Adrenal gland (tissue), 12 donors: ENCODE data around the gene EPM2A. TPM values are rescaled to one million over a fixed set of nuclear protein-coding genes. Genes with fewer than 3 reads are reported as not detected.

Experiments
- DNase-seq, 7 donors: peaks; one replicate each; pipeline ENCODE4 v3.0.0-alpha.2; 2019 to 2020
- H3K27ac ChIP-seq, 5 donors: fragments of 200-600 bp; sonication (generic) in 4 of 5; 1 replicate in 3 of 5; 2 replicates in 2 of 5; pipeline versions ENCODE4 v1.5.1 to v1.8.0; 2016 to 2020; ENCODE audit warnings: mild to moderate bottlenecking in 1 of 5
- H3K27me3 ChIP-seq: fragments of 200-600 bp; 2 replicates; pipeline ENCODE4 v1.8.0; 2021
- H3K36me3 ChIP-seq, 2 donors: fragments of 200-600 bp; replicated peaks in 1 of 2; 1 replicate in 1 of 2; 2 replicates in 1 of 2; pipeline versions ENCODE4 v1.5.1 to v1.8.0; 2018 to 2022
- H3K4me1 ChIP-seq, 2 donors: fragments of 200-600 bp; replicated peaks in 1 of 2; 1 replicate in 1 of 2; 2 replicates in 1 of 2; pipeline versions ENCODE4 v1.5.1 to v1.8.0; 2018 to 2021
- H3K4me3 ChIP-seq, 4 donors: fragments of 200-600 bp; sonication (generic) in 3 of 4; one replicate each; pipeline ENCODE4 v1.5.1; 2016 to 2018
- H3K9me3 ChIP-seq, 3 donors: fragments of 200-600 bp; sonication (generic) in 1 of 3; replicated peaks in 1 of 3; 1 replicate in 2 of 3; 2 replicates in 1 of 3; pipeline versions ENCODE4 v1.5.1 to v1.8.0; 2016 to 2021
- POLR2A ChIP-seq, 2 donors: fragments of 450-650 bp; IDR thresholded peaks; one replicate each; pipeline ENCODE4 v1.6.1; 2017; ENCODE audit warnings: antibody characterized with exemption in 2 of 2, mild to moderate bottlenecking in 2 of 2, moderate library complexity in 1 of 2
- WGBS, 4 donors: extraction: QIAGEN DNeasy Blood & Tissue Kit in 2 of 4; methylation state at CpG; one replicate each; pipeline versions ENCODE4 v1.1.5 to v1.1.7; 2013 to 2017; 5-methylcytosine and 5-hydroxymethylcytosine counted together
- intact Hi-C, 2 donors: fragments of 100-400 bp; cut with DNase I; formaldehyde crosslinking; loops; one replicate each; pipeline versions ENCODE4 v1.14.1 to v1.15.0; 2022 to 2023
- polyA plus RNA-seq, 3 donors: library from polyadenylated mRNA; stranded (reverse); fragments of 200-250 nt in 2 of 3; fragments of 350-450 nt in 1 of 3; fragmentation: Illumina TruSeq in 1 of 3; extraction: RNeasy Lipid Tissue Mini Kit (QIAGEN cat#74804) in 1 of 3; gene quantifications; one replicate each; pipeline ENCODE4 v1.2.3, GENCODE V29; 2013 to 2014
- total RNA-seq, 9 donors: library from RNA; depleted of rRNA in 4 of 9; stranded (reverse); fragments of >200 nt in 4 of 9; fragments of 120-200 nt in 1 of 9; fragmentation: NEBNext Ultra II Directional in 1 of 9; extraction: Animal tissue kit (Norgen Biotek cat#: 25700) in 1 of 9; gene quantifications; one replicate each; pipeline versions ENCODE4 v1.1.0 to v1.2.4, GENCODE V29; 2013 to 2023
- TF ChIP-seq, protein P1 (sequence below), 6 experiments: fragments of 450-650 bp in 4 of 6; fragments of 200-600 bp in 2 of 6; sonication (generic) in 1 of 6; IDR thresholded peaks; 1 replicate in 5 of 6; 2 replicates in 1 of 6; pipeline versions ENCODE4 v1.5.1 to v1.8.0; 2016 to 2021; ENCODE audit warnings: antibody characterized with exemption in 6 of 6, mild to moderate bottlenecking in 2 of 6, moderate library complexity in 1 of 6
- donor health status: healthy with polysubstance abuse.
- donor health status: Bipolar disorder and iron deficiency.
- donor health status: DM: yes; HTN: yes; CAD: no.
- donor health status: DM: no; HTN: no; CAD: no.
- donor health status: DM: no; HTN: no; CAD: no.
- donor health status: DM: yes; HTN: yes; CAD: no.

EPM2A gene
- total and polyA plus RNA-seq, 12 donors: 3.8 to 32.8 (median 13.3) TPM

DNA sequence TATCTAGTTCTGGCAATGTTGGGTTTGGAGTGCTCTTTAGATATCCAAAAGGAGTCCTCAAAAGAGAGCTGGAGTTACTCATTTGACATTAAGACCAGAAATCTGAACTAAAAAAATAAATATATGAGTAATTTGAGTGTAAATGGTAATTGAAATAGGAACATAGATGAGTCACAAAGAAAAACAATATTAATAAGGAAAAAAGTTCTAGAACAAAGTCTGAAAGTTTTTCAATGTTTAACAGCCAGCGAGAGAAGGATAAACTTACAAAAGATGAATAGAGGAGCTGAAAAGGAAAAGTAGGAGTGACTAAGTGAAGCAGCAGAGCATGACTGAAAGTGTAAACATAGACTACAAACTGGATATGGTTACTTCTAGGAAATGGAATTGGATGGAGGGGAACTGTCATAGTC is 46.8 kb downstream of the EPM2A start:
- intact Hi-C loops: no loop called here
- Histone ChIP-seq H3K4me1 (no peaks in the 10 kb centered on the region), H3K27me3 (no peaks in the 10 kb centered on the region), H3K27ac (no peak overlapping the region), H3K4me3 (no peak overlapping the region), H3K9me3 (peaks cover 0 to 5% (median 0%) of the 10 kb centered on the region in 3 donors), H3K36me3 (no peaks in the 10 kb centered on the region)
- DNase-seq: no peak
- 76 to 86% (median 82%) methylated on average over 1 of the region's 1 CpG for WGBS, 4 donors
- TF ChIP-seq, protein P1, sequence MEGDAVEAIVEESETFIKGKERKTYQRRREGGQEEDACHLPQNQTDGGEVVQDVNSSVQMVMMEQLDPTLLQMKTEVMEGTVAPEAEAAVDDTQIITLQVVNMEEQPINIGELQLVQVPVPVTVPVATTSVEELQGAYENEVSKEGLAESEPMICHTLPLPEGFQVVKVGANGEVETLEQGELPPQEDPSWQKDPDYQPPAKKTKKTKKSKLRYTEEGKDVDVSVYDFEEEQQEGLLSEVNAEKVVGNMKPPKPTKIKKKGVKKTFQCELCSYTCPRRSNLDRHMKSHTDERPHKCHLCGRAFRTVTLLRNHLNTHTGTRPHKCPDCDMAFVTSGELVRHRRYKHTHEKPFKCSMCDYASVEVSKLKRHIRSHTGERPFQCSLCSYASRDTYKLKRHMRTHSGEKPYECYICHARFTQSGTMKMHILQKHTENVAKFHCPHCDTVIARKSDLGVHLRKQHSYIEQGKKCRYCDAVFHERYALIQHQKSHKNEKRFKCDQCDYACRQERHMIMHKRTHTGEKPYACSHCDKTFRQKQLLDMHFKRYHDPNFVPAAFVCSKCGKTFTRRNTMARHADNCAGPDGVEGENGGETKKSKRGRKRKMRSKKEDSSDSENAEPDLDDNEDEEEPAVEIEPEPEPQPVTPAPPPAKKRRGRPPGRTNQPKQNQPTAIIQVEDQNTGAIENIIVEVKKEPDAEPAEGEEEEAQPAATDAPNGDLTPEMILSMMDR (IDR thresholded peaks at IDR 0.05): no peak

DNA sequence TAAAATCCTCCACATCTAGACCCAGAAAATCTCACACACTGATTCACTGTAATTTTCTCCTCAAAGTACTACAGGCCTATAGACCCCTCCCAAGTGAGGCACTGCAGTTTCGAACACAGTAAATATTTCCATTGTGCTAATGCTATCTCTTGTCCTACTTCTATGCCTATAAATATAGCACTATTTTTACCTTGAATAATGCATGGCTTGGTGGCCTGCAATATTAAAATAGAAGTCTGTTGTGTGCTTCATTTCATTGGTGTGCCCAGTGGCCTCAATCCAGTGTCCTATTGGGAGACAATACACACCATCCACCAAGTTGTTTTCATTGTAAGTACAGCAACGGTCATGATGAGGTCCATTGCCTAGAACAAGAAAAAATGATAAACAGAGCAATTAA is 49.4 kb downstream of the EPM2A start:
- no peak for TF ChIP-seq POLR2A (IDR thresholded peaks at IDR 0.05)
- TF ChIP-seq, protein P1 (IDR thresholded peaks at IDR 0.05): no peak
- no peak for DNase-seq
- Histone ChIP-seq H3K27me3 (no peaks in the 10 kb centered on the region), H3K27ac (no peak overlapping the region), H3K4me1 (no peaks in the 10 kb centered on the region), H3K4me3 (no peak overlapping the region), H3K36me3 (no peaks in the 10 kb centered on the region), H3K9me3 (peaks cover 0 to 5% (median 0%) of the 10 kb centered on the region in 3 donors)
- 89 to 95% (median 93%) methylated on average over 2 of the region's 2 CpGs for WGBS, 4 donors
- intact Hi-C loops: no loop called here

GRCh38 chr6:145681965-145682364 is 53.4 kb downstream of the EPM2A start:
- intact Hi-C loops: no loop called here
- H3K36me3 ChIP-seq: no peaks in the 10 kb centered on the region
- H3K27ac ChIP-seq: no peak overlapping the region
- H3K4me1 ChIP-seq: no peaks in the 10 kb centered on the region
- 81 to 92% (median 85%) methylated on average over 9 of the region's 9 CpGs for WGBS, 4 donors
- TF ChIP-seq, protein P1 (IDR thresholded peaks at IDR 0.05): no peak
- TF ChIP-seq POLR2A (IDR thresholded peaks at IDR 0.05): no peak
- no peak overlapping the region for H3K4me3 ChIP-seq
- no peak for DNase-seq
- H3K9me3 ChIP-seq: no peaks in the 10 kb centered on the region
- no peaks in the 10 kb centered on the region for H3K27me3 ChIP-seq

DNA sequence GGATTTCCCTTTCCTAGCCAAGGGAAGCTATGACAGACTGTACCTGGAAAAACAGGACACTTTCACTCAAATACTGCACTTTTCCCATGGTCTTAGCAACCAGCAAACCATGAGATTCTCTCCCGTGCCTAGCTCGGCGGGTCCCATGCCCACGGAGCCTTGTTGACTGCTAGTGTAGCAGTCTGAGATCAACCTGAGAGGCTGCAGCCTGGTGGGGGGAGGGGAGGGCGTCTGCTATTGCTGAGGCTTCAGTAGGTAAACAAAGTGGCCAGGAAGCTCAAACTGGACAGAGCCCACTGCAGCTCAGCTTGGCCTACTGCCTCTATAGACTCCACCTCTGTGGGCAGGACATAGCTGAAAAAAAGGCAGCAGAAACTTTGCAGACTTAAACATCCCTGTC is 61.8 kb downstream of the EPM2A start:
- peaks cover 0 to 8% of the 10 kb centered on the region in 2 donors for H3K4me1 ChIP-seq
- TF ChIP-seq, protein P1 (IDR thresholded peaks at IDR 0.05): no peak
- TF ChIP-seq POLR2A (IDR thresholded peaks at IDR 0.05): no peak
- no peaks in the 10 kb centered on the region for H3K9me3 ChIP-seq
- no peaks in the 10 kb centered on the region for H3K27me3 ChIP-seq
- DNase-seq: no peak
- no peak overlapping the region for H3K4me3 ChIP-seq
- no peak overlapping the region for H3K27ac ChIP-seq
- no peaks in the 10 kb centered on the region for H3K36me3 ChIP-seq
- intact Hi-C loops: no loop called here
- WGBS, 4 donors: 82 to 97% (median 88%) methylated on average over 5 of the region's 5 CpGs
